Eye (tissue), 1 donor: Measurements from ENCODE around the gene UROC1.

ENCODE experiments used
- DNase-seq: peaks from one replicate; pipeline ENCODE4 v3.0.0-alpha.2; 2015

Gene UROC1

DNA sequence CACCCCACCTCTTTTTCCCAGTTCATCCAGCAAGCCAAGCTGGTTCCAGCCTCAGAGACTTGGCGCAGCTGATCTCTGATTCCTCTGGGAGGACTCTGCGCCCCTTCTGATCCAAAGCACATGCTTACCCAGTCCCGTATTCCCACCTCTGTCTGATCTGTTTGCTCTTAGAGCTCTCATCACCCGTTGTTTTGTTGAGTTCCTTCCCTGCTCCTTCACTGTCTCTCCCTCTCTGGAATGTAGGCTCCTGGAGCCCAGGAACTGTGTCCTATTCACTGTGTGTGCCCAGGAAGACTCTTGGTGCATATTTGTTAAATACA lies 40.6 kb downstream of the UROC1 start:
- peak; percentile 24 for DNase-seq

DNA sequence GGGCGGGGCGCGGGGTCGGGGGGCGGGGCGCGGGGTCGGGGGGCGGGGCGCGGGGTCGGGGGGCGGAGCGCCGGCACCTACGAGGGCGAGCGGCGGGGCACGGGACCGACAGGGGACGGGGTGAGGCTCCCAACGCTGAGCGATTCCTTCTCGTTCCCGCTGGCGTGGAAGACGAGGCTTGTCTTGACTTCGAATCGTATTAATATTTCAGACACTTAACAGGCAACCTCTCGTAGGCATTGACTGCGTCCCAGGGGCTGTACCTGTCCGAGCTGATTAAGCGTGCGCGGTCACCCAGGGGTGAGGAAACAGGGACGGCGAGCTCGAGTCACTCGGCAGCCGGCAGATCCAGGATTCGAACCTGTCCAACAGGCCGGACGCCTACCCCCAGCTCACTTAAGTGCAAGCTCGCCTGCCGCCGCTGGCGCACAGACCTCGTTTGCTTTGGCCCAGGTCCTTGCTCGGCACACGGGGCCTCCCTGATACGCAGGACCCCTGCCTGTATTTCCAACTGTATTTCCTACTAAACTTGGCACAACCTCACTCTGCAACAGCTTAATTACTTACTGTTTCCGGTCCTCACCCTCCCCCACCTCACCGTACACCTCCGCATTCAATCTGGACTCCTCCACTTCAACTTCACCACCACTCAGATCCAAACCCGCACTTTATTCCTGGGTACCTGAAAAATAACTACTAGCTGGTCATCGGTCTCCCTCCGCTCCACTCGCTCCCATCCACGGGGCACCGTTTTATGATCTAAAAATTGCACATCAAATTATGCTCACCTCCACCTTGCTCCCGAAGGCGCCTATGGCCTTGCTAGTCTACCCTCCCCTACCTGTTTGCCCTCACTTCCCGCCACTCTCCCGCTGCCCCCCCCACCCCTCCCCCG lies 41.2 kb downstream of the UROC1 start:
- DNase-seq: peak; percentile 90

GRCh38 chr3:126475413-126476114 lies 42.0 kb downstream of the UROC1 start, which contains the start of gene ZXDC:
Gene ZXDC, minus strand, starts transcription at chr3:126475891. Its CDS starts 26 bp downstream, at chr3:126475865.
- DNase-seq: peak; percentile 97

DNA sequence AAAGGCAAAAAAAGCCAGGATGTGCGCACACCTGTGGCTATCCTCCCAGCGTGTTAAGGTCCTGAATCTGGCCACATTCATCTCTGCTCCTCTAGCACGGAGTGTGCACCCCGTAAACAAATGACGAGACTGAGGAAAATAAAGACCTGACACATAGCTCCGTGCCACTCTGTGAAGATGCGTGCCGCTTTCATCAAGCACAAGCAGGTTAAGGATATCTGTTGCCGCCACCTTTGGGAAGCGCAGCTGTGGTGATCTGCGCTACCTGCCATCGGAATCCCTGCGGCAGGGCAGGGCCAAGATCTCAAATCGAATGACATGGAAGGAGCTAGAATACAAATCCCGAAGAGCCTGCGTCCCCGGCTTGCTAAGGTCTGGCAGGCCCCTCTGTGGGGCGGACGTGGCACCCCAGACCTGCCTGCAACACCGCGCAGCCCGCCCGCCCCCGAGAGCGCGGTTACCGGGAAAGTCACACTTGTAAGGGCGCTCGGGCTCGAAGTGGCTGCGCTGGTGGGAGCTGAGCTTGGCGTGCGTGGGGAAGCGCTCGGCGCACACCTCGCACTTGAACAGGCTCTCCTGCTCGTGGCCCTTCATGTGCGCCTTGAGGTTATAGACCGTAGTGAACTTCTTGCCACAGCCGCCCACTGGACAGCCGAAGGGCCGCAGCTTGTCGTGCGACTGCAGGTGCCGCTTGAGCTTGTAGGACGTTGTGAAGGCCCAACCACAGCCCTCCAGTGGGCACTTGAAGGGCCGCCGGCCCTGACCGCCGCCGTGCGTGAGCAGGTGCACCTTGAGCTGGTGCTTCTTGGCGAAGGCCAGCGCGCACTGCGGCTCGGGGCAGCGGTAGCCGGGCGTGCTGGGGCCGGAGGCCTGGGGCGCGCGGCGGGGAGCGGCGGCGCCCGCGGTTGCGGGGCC lies 42.8 kb downstream of the UROC1 start:
- DNase-seq: peak; percentile 78

- DNase-seq: no peak
These were observed 44.0 kb downstream of the UROC1 start for GRCh38 chr3:126473292-126474168.

DNA sequence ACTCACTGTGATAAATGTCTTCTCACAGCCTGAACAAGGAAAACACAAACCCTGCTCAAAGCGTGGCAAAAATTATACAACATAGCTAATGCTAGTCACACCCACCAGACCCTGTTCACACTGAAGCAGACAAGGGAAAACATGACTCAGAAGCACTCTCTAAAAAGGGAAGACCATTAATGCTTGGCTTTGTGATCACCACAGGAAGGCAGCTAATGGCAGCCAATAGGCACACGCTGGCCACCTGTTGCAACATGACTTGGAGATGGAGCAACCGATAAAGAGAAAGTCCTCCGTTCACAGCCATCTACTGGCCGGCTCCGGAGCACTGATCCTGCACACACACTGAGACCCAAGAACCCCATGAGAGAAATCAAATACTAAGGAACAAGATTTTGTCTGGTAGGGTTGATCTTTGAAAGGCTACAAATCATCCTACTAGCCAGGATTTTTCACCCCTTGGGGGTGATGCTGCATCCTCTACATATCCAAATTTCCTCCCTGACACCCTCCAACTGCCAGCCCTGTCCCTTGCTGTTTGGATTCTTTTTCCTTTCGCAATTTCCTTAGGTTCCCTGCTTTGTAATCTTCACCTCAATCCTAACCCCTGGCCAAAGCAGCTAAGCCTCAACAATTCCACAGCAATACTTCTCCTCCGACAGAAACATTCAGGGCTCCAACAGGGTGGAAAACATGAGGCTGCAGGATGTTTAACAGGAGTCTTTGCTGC lies 45.1 kb downstream of the UROC1 start:
- DNase-seq: peak; percentile 41

GRCh38 chr3:126469479-126469878 lies 48.1 kb downstream of the UROC1 start:
- no peak for DNase-seq

- no peak for DNase-seq
These were observed 49.3 kb downstream of the UROC1 start for GRCh38 chr3:126468028-126468891.

GRCh38 chr3:126467611-126467955 lies 50.0 kb downstream of the UROC1 start:
- no peak for DNase-seq

DNA sequence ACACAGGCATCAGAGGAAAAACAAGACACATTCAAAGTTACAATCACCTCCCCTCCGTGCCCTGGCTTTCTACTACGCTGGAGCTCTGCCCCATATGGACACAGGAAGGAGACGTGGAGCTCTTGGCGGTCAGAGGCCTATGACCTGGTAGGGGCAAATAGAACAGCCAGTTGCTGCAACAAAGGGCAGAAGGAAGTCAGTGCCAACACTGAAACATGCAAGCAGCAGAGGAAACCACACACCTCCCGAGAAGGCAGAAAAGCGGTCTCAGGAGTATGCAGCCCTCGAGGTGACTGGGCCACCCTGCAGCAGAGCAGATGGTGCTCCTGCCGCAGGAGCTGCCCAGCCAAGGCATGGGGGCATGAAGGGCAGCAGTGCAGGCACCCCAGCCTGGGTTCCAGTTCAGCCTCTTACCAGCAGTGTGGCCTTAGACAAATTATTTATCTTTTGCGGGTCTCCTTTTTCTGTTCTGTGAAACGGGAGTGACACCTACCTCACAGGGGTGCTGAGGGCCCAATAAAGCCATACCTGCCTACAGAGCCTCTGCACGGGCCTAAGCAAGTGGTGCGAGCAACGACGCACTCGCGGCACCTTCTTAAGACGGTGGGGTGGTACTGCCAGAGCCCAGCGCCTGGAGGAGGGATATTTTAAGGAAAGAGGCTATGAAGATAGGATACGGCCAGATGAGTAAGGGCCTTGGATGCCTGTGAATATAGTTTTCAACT lies 50.5 kb downstream of the UROC1 start:
- no peak for DNase-seq

DNA sequence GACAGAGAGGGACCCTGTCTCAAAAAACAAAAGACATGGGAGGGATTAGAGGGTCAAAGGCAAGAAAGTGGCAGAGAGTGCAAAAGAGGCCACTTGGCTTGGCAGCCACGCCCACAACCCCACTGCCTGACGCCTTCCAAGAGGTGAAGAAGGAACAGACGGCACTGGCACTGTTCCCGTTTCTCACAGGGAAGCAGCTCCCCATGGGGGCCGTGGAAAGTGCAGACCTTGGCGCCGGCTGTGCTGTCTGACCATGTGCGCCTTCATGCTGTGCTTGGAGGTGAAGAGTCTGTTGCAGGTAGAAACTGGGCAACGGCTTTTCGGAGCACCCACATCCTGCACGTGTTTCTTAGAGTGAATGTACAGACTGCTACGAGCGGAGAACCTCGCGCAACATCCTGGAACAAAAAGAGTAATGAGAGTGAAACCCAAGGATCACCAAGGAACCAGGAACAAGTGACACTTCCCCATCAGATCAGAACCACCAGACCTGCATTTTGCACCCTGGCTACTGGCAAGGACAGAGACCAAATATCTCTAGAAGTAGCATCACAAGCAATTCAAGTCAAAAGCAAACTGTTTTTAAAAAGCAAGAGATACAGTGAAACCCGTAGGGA lies 51.5 kb downstream of the UROC1 start:
- no peak for DNase-seq

- no peak for DNase-seq
These were observed 52.6 kb downstream of the UROC1 start for GRCh38 chr3:126464997-126465396.

DNA sequence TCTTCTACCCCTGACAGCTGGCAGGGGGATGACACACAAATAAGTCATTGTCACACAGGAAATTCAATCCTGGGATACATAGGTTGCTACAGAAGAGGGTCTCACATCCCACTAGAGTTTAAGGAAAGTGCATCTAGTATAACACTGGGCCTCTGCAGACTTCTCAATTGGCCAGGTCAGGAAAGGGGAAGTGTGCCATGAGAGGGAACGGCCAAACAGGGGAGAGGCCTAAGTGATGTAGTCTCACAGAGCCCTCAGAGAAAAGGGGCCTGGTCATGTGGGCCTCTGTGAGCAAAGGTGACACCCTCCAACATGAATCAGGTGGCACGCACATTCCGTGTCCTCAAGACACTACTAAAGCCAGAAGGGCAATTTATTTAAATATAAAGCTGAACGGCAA lies 53.1 kb downstream of the UROC1 start:
- no peak for DNase-seq

GRCh38 chr3:126464093-126464492 lies 53.5 kb downstream of the UROC1 start:
- DNase-seq: no peak

- DNase-seq: no peak
These were observed 54.1 kb downstream of the UROC1 start for GRCh38 chr3:126463521-126463920.

DNA sequence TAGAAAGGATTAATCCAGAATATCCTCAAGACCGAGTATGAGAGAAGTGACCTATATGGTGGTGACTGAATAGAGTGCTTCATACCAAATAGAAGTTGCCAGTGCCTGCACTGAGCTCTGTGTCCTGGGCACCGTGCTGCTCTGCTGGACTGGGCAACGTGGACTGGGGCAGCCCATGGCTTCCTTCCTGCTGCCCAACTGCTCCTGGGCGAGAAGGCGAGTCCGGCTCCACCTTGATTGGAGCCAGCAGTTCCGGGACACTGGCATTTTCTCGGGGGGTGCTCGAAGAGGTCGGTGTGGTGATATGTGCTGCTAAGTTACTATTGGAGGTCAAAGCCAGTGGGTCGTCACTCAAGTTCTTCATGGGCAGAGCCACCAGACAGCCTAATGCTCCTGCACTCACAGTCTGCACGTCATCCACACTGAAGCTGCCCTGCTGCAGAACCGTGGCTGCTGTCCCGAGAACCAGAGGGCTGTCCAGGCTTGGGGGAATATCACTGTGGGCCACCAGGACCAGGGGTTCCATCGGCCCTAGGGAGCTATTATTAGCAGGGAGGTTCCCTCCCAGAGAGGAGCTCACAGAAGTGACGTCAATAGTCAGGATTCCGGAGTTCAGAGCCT lies 56.0 kb downstream of the UROC1 start:
- no peak for DNase-seq

DNA sequence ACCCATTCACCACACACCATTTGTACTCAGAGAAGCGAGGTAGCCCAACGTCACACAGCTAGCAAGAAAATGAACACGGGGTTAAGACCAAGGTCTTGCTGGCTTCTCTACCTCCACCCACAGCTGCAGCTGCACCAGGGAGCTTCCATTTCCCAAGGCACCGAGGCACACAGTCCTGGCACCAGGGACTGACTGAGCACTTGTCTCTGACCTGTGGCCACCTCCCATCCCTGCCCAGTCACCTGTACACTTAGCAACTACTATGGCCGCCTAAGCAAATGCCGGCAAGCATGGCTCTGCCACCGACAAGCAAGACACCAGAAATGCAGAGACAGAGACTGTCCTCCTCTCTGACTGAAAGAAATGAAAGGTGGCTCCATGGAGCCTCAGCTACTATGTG lies 57.2 kb downstream of the UROC1 start:
- no peak for DNase-seq

DNA sequence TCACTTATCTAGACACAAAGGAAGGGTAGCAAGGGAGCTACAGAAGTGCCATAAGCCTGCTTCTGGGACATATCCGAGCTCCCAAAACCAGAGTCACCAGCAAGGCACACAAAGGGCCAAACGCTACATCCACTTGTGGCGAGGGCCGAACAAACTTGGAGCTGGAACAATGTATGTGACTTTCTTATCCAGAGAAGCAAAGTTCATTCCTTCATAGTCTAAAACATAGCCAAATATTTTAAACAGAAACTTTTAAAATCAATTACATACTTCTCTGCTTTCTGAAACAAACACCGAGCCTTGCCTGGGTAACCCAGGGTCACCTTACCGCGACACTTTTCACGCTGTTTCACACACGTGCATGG lies 57.8 kb downstream of the UROC1 start:
- DNase-seq: no peak
